Kasumi-1 (cell line): ENCODE results near the gene PPM1N.

Experiments
- DNase-seq, 2 experiments: peaks; one replicate each; lab custom pipeline; 2025; lab: John Stamatoyannopoulos, UW

PPM1N gene

DNA sequence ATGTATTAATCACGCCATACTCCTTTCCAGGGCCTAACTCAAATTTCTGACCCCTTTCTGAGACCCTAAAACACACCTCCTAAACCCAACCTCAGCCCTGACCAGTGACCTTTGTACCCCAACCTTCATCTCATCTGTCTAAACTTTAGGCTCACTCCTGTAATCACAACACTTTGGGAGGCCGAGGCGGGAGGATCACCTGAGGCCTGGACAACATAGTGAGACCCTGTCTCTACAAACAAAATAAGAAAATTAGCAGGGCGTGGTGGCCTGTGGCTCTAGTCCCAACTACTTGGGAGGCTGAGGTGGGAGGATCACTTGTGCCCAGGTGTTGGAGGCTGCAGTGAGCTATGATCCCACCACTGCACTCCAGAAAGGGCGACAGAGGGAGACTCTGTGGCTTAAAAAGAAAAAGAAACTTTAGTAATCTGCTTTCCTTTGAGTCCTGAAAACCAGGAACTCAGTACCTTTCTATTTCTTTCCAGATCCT, 6.1 kb upstream of the PPM1N start:
- no peak for DNase-seq

DNA sequence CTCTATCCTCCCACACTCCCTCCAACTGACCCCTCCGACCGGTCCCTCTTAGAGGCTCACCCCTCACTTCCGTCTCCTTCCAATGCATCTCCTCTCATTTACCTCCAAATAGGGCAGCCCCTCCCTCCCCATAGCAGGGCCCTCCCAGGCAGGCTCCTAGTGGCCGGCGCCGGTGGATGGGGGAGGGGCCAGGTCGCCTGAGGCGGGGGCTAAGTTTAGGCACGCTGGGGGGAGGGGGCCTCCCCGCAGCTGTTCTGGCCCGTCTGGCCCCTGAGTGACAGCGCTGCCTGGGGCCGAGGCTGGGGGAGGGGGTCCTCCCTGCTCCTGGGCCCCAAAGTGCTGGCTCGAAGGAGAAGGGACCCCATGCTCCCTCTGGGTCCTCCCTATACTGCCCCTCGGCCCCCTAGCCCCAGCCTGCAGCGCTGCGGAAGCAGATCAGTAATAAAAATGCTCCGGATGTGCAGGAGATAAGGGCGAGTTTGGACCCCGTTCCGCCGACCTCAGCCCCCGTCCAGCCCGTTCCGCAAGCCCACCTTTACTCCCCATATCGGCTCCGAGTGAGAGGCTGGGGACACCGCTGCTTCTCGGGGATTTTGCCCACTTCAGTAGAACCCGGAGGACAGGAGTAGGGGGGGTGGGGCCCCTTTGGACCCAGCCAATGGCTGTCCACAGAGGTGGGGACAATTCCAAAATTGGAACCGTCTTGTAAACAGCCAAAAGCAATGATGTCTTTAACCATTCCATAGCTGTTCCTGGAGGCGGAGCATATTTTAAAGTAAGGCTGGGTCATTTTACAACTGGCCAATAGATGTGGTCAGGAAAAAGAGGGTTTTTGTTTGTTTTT, 5.4 kb upstream of the PPM1N start:
- peak; percentile 35 to 57 for DNase-seq

DNA sequence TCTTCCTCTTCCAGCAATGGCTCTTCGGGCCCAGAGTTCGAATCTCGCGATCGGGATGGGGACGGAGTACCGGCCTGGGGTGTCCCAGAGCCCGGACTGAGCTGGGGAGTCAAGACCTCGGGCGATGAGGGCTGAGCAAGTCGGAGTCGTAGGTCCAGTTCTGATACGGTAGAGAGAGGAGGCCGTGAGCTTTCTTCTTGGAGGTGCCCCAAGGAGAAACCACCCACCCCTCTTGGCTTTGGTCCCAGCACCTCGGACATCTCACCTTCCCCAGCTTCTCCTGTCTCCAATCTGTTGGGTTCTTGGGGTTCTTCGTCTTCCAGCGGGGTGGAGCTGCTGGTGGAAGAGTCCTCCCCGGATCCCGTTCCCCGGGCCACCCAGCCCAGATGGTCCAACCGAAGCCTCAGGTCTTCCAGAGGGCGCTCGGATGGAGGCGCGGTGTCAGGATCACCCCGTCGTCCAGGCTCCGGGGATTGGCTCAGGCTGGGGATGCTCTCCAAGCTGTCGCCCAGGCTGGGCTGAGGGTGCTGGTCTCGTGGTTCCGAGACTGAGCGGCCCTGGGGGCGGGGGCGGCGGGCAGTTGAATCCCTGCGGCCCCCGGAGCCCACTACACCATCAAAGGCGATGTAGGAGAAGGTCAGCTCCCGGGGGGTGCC, 3.9 kb upstream of the PPM1N start:
- DNase-seq: no peak

DNA sequence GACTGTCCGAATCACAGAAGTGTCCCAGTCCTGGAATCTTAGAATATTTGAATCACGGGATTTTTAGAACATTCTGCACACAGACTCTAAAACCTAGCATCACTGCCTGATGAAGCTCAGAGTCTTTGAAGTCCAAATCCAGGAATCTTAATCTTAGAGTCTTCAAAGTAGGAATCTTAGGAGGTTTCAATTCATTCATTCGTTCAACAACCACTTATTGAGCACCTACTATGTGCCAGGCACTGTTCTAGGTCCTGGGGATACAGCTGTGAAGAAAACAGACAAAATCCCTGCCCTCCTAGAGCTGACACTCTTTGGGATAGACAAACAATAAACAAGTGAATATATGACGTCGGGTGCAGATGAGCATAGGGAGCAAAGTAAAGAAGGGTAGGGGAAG, 3.1 kb upstream of the PPM1N start:
- no peak for DNase-seq

DNA sequence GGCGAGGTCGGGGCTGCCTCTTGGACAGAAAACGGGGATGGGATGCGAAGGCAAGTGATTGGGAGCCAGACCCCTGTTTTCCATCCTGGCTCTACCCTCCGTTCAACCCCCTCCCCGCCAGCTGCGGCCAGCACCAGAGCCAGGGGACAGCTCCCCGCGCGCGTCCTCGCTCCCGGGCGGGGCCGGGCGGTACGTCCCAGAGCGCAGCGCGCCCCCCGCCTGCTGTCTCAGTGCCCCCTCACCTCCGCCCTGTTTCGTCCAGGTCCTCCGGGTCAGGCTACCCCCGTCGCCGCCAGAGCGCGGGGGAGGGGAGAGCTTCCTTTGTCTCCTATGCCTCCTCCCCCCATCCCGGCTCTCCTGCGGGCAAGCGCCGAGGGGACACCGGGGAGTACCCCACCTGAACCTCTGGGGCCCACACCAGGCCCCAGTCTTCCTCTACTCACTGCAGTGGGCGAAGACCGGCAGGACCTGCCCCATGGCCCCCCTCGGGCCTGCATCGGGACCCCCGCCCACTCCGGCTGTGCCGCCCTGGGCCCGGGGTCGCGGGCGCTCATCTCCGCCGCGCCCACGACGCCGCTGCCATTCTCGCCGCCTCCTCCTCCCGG, 1.8 kb upstream of the PPM1N start:
- DNase-seq: peak; percentile 18 to 31

DNA sequence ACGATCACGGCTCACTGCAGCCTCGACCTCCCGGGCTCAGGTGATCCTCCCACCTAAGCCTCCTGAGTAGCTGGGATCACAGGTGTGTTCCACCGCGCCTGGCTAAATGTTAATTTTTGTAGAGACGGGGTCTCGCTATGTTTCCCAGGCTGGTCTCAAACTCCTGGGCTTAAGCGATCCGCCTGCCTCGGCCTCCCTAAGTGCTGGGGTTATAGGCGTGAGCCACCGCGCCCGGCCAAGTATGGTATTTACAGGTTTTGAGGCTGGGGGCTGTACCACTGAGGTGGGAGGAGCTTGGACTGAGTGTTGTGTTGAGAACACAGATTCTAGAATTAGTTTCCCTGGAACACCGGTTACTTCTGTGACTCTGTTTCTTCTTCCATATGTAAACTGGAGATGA, 452 bp upstream of the PPM1N start:
- no peak for DNase-seq

DNA sequence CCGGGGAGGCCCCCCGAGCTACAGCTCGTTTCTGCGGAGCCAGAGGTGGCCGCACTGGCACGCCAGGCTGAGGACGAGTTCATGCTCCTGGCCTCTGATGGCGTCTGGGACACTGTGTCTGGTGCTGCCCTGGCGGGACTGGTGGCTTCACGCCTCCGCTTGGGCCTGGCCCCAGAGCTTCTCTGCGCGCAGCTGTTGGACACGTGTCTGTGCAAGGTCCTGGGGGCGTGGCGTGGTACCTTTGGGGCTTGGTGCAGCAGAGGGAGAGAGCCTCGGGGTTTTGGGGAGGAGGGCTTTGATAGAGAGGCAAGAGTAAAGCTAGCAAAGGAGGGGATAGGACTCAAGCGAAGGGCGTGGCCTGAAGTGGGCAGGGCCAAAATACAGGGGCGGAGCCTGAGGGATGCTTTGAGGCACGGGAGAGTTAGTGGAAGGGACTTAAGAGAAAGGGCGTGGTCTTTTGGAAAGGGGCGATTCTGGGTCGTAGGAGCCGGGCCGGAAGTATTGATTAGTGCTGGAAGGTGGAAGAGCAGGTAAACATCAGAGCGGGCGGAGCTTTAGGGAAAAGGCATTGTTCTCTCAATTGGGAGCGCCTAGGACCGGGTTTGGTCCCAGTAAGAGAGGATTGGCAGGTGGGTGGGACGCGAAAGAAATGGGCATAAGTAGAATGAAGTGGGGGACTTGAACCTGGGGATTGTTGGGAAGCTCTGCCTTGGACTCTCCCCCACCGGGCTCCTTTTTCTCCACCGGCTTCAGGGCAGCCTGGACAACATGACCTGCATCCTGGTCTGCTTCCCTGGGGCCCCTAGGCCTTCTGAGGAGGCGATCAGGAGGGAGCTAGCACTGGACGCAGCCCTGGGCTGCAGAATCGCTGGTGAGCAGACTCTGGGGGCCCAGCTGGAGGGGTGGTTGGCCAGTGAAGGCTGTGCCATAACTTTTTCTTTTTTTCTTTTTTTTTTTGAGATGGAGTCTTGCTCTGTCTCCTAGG, 1.2 kb downstream of the PPM1N start:
- DNase-seq: no peak

DNA sequence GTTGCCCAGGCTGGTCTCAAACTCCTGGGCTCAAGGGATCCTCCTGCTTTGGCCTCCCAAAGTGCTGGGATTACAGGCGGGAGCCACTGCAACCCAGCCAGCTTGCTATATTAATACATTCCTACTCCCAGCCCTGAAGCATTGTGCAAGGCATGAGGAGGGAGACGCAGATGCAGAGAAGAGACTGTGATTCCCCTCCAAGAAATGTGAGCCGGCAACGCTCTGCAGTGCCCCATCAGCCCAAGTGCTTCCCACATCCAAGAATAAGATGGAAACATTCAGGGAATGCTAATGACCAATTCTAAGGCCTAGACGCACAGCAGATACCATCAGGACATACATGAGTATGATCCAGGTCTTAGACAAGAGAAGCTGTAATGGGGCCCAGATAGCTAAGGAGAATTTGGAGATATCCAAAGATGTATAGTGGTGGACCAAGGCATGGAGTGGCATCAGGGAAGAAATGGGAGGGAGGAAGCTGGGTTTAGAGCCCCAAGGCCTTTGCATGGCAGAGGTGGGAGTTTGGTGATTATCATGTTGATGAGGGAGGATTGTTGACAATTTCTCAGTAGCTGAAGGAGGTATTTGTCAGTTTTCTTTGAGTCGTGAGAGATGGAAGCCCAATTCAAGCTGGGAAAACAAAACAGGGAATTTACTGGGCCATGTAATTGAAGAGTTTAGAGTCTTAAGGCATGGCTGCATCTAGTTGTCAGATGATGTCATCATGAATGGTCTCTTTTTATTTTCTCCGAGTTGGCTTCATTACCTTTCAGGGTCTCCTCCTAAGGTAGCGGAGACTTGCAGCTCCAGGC, 2.9 kb downstream of the PPM1N start:
- no peak for DNase-seq

DNA sequence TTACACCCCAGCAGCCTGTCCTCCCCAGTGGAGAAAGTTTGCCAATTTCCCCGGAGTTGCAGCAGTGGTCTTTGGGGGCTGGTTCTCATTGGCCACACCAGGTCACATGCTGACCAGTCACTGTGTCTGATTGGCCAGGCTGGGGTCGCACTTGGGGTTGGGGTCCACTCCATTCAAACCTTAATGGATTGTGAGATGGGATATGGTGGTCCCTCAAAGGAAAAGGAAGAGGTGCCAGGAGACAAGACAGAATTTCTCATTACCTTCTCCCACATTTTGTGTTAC, 3.4 kb downstream of the PPM1N start:
- no peak for DNase-seq

DNA sequence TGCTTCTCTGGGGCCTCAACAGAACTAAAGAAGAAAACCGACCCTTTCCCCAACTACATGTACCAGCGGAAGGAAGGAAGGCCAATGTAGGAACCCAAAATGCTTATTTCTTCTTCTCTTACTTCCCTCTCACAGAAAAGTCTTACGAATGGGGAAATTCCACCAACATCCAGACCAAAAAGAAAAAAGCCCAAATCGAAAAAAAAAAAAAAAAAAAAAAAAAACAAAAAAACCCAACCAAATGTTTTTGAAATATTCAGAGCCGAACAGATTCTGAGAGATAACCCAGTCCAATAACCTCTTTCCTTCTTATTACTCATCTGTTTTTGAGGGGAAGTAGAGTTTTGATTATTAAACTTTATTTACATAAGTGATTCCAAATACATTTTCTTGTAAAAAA, 3.9 kb downstream of the PPM1N start:
- no peak for DNase-seq

DNA sequence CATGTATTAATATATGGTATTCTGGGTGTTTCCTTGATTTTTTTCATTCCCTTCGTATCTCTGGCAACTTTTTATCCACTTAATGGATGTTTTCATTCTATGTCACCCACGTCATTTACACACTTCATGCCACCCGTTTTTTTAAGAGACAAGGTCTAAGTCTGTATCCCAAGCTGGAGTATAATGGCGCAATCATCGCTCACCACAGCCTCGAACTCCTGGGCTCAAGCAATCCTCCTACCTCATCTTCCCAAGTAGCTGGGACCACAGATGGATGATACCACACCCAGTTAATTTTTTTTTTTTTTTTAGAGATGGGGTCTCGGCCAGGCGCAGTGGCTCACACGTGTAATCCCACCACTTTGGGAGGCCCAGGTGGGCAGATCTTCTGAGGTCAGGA, 5.7 kb downstream of the PPM1N start:
- no peak for DNase-seq

DNA sequence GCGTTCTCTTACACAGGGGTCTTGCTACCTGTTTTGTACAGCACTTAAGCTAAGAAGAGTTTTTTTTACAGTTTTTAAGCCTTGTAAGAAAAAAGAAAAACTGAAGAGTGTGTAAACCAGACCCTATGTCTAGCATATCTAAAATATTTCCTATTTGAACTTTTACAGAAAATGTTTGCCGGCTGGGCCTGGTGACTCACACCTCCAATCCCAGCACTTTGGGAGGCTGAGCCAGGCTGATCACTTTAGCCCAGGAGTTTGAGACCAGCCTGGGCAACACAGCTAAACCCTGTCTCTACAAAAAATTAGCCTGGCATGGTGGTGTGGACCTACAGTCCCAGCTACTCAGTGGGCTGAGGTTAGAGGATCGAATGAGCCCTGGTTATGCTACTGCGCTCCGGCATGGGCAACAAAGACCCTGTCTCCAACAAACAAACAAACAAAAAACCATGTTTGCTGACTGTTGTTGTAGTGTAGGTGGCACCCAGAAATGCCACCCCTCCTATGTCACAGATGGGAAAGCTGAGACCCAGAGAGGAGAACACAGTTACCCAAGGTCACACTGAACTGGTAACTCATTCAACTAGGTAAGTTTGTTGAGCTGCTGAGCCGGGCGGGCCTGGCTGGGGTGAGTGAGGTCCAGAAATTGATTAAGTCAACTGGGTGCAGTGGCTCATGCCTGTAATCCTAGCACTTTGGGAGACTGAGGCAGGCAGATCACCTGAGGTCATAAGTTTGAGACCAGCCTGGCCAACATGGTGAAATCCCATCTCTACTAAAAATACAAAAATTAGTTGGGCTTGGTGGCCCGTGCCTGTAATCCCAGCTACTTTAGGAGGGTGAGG, 7.1 kb downstream of the PPM1N start:
- no peak for DNase-seq

DNA sequence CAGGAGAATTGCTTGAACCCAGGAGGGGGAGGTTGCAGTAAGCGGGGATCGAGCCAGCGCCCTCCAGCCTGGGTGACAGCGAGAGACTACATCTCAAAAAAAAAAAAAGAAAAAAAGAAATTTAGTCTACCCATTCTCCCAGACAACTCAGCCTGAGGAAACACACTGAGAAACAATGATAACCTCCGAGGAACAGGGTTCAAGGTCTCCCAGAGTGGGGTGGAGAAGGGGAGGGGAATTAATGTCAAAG, 7.7 kb downstream of the PPM1N start:
- no peak for DNase-seq

DNA sequence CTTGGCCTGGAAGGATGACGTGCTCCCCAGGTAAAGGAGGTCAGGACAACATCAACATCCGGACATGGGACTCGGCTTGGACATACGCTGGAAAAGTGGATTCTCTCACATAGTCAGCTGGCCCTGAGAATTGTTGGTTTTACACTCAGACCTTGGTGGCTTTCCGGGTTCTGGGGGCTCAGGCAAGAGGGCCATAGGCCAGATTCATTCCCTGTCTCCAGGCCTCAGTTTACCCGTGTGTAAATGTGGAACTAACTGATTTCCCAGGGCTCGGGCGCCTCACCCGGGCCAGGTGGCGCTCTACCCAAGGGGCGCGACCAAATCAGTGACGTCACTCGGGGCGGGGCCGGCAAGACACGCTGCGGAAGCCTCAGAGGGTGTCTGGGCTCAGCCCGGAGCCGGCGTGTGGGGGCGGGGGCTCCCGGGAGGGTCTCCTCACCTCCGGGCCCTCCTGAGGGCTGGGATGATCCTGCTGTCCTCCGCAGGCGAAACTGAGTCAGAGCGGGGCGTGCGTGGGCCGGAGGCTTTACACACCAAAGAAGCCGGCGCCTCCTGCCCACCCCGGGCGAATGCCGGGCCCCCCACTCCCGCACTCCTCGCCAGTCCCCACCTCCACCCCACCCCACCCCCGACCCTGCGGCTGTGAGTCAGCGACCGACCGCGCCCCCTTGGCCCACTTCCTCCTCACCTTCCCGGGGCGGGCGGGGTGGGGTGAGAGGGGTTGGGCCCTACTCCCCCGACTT, 8.2 kb downstream of the PPM1N start:
- peak; percentile 76 to 78 for DNase-seq

DNA sequence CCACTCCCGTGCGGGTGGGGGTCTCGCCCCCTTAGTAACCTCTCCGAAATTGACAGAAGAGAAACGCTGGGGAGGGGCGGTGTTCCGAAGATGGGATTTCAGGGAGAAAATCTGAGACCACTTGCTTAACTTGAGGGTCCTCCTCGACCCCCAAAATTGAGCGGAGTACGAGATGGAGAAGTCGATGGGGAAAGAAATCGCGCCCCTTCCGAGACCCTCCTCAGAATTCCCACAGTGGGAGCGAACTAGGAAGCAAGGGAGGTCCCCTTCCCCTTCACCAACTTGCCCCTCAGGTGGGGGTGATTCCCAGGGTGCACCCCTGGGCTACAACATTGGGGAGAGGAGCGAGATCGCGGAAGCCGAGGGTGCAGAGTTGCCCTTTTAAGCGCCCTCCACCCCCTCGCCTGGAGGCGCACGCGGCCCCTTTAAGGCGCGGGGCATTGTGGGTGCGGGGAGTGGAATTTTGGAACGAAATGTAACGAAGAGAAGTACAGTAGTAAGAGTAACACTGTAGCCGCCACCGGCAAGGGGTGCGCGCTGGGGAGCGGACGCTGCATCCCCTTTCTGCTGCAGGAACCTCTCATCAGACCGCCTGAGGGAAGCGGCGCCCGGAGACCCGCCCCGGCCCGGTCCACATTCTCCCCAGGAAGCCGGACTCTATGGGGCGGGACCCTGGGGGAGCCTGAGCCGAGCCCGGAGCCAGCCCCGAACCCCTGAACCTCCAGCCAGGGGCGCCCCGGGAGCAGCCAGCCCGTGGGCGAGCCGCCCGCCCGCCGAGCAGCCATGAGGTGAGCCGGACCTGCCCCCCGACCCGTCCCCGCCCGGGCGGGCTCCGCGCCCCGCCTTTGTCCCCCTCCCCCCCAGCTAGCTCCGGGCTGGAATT, 9.0 kb downstream of the PPM1N start, which contains the start of gene VASP:
Gene VASP, plus strand, starts transcription at position 491 of the 883 bp plus-strand sequence. Its CDS starts 293 bp downstream, at position 784.
- peak; percentile 89 for DNase-seq

DNA sequence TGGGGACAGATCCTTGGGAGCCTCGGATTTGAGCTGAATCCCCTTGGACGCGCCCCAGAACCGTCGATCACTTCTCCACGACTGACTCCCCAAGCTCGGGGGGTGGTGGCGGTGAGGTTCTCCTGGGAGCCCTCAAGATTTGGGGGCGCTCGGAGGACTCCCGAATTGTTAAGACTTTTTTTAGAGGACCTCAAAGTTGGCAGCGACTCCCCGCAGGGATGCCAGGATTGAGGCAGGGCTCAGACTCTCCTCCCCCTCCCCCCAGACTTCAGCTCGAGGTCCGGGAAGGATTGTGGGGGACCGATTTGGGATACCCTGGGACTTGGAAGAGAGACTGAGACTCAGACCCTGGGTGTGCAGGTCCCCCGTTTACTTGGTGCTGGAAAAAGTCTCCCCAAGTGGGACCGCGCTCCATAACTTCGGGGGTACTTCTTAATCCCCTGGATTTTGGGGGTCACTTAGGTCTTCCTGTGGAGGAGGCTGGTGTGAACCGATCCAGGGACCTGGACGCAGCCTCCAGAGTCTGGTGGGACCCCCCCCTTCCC, 9.7 kb downstream of the PPM1N start:
- no peak for DNase-seq

DNA sequence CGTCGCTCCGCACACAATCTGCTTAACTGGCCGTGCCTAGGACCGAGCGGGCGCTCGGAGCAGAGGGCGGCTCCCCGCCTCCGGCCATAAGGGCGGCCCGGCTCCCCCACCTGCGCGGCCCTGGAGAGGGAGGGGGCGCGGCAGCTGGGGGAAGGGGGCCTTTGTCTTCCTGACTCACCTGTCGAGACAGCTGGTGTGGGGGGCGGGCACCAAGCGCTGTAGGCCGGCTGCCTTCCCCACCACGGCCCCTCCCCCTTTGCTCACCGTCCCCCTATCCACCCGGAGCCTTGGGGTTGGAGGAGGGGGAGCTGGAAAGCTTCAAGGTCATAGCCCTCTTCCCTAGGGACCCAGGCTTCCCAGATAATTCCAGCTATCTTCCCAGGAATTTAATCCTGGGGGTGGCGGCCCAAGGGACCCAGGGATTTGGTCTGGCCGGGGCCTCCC, 10.2 kb downstream of the PPM1N start:
- no peak for DNase-seq
